IMR-90 (cell line): ENCODE measurements around the gene TNFRSF14.

Experiments
- BHLHE40 ChIP-seq: fragments of 150-350 bp; IDR thresholded peaks from 2 replicates; pipeline ENCODE4 v1.6.1; 2016; ENCODE audit warnings: mild to moderate bottlenecking, low read depth, low read length
- CEBPB ChIP-seq: IDR thresholded peaks from 2 replicates; pipeline ENCODE4 v1.6.1; 2012; ENCODE audit warnings: low read depth, low read length, improper control_type of control experiment
- CHD1 ChIP-seq: IDR thresholded peaks from 2 replicates; pipeline ENCODE4 v1.6.1; 2012; ENCODE audit warnings: low read depth, low read length, improper control_type of control experiment
- FOS ChIP-seq: fragments of 150-350 bp; IDR thresholded peaks from 2 replicates; pipeline ENCODE4 v1.6.1; 2016; ENCODE audit warnings: low read depth, low read length
- MAFK ChIP-seq: IDR thresholded peaks from 2 replicates; pipeline ENCODE4 v1.6.1; 2012; ENCODE audit warnings: low read depth, low read length, improper control_type of control experiment
- MAZ ChIP-seq: IDR thresholded peaks from 2 replicates; pipeline ENCODE4 v1.6.1; 2012; ENCODE audit warnings: low read depth, mild to moderate bottlenecking, low read length, improper control_type of control experiment, moderate library complexity, borderline replicate concordance
- POLR2A ChIP-seq: IDR thresholded peaks from 2 replicates; pipeline ENCODE4 v1.6.1; 2012; ENCODE audit warnings: mild to moderate bottlenecking, low read depth, low read length
- RAD21 ChIP-seq: IDR thresholded peaks from 2 replicates; pipeline ENCODE4 v1.6.1; 2012; ENCODE audit warnings: low read length, improper control_type of control experiment
- RFX5 ChIP-seq: IDR thresholded peaks from 2 replicates; pipeline ENCODE4 v1.8.0; 2012; ENCODE audit warnings: low read depth, mild to moderate bottlenecking, low read length, moderate library complexity
- SMC3 ChIP-seq: fragments of 150-350 bp; IDR thresholded peaks from 2 replicates; pipeline ENCODE4 v1.6.1; 2016; ENCODE audit warnings: low read depth, mild to moderate bottlenecking, antibody characterized with exemption, low read length, moderate library complexity
- TF ChIP-seq, protein P1 (sequence below): conservative IDR thresholded peaks from 2 replicates; pipeline ENCODE4 v1.5.1; 2012; ENCODE audit warnings: mild to moderate bottlenecking, low read depth, low read length, improper control_type of control experiment
- TF ChIP-seq, protein P2 (sequence below): fragments of 150-350 bp; IDR thresholded peaks from 2 replicates; pipeline ENCODE4 v1.6.1; 2017; ENCODE audit warnings: mild to moderate bottlenecking, antibody characterized with exemption, low read length, low read depth
- TF ChIP-seq, protein P3 (sequence below): fragments of 150-350 bp; IDR thresholded peaks from 2 replicates; pipeline ENCODE4 v1.6.1; 2016; ENCODE audit warnings: low read depth, mild to moderate bottlenecking, low read length, moderate library complexity, borderline replicate concordance

- TF ChIP-seq, protein P1, sequence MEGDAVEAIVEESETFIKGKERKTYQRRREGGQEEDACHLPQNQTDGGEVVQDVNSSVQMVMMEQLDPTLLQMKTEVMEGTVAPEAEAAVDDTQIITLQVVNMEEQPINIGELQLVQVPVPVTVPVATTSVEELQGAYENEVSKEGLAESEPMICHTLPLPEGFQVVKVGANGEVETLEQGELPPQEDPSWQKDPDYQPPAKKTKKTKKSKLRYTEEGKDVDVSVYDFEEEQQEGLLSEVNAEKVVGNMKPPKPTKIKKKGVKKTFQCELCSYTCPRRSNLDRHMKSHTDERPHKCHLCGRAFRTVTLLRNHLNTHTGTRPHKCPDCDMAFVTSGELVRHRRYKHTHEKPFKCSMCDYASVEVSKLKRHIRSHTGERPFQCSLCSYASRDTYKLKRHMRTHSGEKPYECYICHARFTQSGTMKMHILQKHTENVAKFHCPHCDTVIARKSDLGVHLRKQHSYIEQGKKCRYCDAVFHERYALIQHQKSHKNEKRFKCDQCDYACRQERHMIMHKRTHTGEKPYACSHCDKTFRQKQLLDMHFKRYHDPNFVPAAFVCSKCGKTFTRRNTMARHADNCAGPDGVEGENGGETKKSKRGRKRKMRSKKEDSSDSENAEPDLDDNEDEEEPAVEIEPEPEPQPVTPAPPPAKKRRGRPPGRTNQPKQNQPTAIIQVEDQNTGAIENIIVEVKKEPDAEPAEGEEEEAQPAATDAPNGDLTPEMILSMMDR: no peak
- no peak for TF ChIP-seq CHD1
- no peak for TF ChIP-seq POLR2A
- no peak for TF ChIP-seq FOS
- TF ChIP-seq RAD21: no peak
- no peak for TF ChIP-seq SMC3
- TF ChIP-seq, protein P2, sequence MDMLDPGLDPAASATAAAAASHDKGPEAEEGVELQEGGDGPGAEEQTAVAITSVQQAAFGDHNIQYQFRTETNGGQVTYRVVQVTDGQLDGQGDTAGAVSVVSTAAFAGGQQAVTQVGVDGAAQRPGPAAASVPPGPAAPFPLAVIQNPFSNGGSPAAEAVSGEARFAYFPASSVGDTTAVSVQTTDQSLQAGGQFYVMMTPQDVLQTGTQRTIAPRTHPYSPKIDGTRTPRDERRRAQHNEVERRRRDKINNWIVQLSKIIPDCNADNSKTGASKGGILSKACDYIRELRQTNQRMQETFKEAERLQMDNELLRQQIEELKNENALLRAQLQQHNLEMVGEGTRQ: no peak
- TF ChIP-seq MAZ: no peak
- TF ChIP-seq BHLHE40: no peak
- no peak for TF ChIP-seq RFX5
- no peak for TF ChIP-seq CEBPB
- TF ChIP-seq, protein P3, sequence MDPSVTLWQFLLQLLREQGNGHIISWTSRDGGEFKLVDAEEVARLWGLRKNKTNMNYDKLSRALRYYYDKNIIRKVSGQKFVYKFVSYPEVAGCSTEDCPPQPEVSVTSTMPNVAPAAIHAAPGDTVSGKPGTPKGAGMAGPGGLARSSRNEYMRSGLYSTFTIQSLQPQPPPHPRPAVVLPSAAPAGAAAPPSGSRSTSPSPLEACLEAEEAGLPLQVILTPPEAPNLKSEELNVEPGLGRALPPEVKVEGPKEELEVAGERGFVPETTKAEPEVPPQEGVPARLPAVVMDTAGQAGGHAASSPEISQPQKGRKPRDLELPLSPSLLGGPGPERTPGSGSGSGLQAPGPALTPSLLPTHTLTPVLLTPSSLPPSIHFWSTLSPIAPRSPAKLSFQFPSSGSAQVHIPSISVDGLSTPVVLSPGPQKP: no peak
- no peak for TF ChIP-seq MAFK
Observed at GRCh38 chr1:2518528-2518927, 37.6 kb upstream of the TNFRSF14 start.
